Calu3 (cell line): ENCODE results near the gene GOLGA6L6. TPM values are rescaled to one million over a fixed set of nuclear protein-coding genes. Genes with fewer than 3 reads are reported as not detected.
A peak's percentile ranks its signal among the peaks of the same experiment; 100 is the strongest.
"Not testable (repeated sequence)": the region's sequence is repeated elsewhere in the genome, so short reads cannot be mapped to it uniquely, and the experiment has no call there.

Experiments
- BruUV-seq: library from RNA; stranded (reverse); fragments of 400-500 nt; replicated peaks from 2 replicates; lab custom pipeline; 2021; lab: Mats Ljungman, UMichigan
- CTCF ChIA-PET: fragments of 300-600 bp; sonication (Branson Sonifier 250); formaldehyde crosslinking; loops from one replicate; lab custom pipeline; 2022; ENCODE audit warnings: antibody characterized with exemption; lab: Charles Lee
- DNase-seq: peaks from one replicate; pipeline ENCODE4 v3.0.0; 2022
- H3K27ac Mint-ChIP-seq: one replicate; pipeline ENCODE4 v1.8.0; 2022; ENCODE audit warnings: mixed read lengths; ENCODE audit not compliant: unreplicated experiment
- H3K27me3 Mint-ChIP-seq: one replicate; pipeline ENCODE4 v1.8.0; 2022; ENCODE audit warnings: mixed read lengths; ENCODE audit not compliant: unreplicated experiment
- H3K36me3 Mint-ChIP-seq: one replicate; pipeline ENCODE4 v1.8.0; 2022; ENCODE audit warnings: mild to moderate bottlenecking, moderate library complexity, mixed read lengths; ENCODE audit not compliant: insufficient read depth, unreplicated experiment
- H3K4me1 Mint-ChIP-seq: one replicate; pipeline ENCODE4 v1.8.0; 2022; ENCODE audit warnings: mild to moderate bottlenecking, low read depth, mixed read lengths; ENCODE audit not compliant: unreplicated experiment
- H3K4me3 Mint-ChIP-seq: one replicate; pipeline ENCODE4 v1.8.0; 2022; ENCODE audit warnings: mild to moderate bottlenecking, low read depth, moderate library complexity, mixed read lengths; ENCODE audit not compliant: unreplicated experiment
- H3K9me3 Mint-ChIP-seq: one replicate; pipeline ENCODE4 v1.8.0; 2022; ENCODE audit warnings: low read depth, mixed read lengths; ENCODE audit not compliant: unreplicated experiment
- intact Hi-C: fragments of 100-400 bp; cut with micrococcal nuclease; formaldehyde crosslinking; loops from one replicate; pipeline ENCODE4 v1.10.0; 2022; ENCODE audit not compliant: unreplicated experiment
- total RNA-seq: library from RNA; stranded (reverse); gene quantifications from 2 replicates; pipeline ENCODE4 v1.2.3, GENCODE V29; 2022

Gene GOLGA6L6
- total RNA-seq, 1 experiment from 2014 or later = not detected

DNA sequence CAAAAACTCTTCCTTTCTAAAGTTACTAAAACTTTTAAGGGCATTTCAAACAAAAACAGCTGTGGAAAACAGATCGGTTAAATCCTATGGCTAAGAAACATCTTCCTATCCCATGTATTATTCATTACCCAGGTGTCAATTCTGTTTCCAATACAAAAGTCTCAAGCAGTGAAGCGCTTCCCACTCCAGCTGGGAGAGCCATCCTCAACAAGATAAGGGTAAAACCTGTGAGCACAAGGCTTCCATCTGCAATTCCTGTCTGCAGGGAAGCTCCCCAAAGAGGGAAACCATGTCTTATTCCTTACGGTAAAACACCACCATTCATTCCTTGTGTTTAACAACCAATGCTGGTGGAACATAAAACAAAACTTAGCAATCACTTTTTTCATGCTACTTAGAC, 38.8 kb downstream of the GOLGA6L6 start:
- H3K4me3 Mint-ChIP-seq, intact Hi-C loops: not testable (repeated sequence)
- TSS peak; percentile 64 for BruUV-seq

DNA sequence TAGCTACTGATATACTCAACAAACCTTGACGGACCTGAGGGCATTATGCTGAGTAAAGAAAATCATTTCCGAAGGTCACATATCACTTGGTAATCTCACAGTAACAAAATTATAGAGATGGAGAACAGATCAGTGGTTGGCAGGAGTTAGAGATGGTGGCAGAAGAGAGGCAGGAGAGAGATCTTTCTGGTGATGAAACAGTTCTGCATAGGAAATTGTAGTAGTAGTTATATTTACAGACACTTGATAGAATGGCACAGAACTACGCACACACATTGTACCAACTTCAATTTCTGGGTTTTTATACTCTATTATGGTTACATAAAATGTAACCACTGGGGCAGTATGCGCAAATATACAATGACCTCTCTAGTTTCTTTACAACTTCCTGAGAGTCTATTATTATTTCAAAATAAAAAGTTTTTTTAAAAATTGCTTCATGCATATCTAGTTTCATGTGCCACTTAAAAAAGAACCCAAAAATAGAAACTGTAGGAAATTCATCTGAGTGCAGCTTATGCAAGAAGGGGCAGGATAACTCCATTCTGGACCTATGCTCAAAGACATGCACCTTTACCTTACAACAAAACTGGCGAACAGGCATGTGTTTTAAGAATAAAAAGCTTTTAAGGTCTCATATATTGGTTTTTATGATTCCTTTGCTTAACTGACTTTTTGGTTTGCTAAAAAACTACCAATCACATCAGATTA, 39.9 kb downstream of the GOLGA6L6 start:
- BruUV-seq, H3K27ac Mint-ChIP-seq, H3K4me3 Mint-ChIP-seq, intact Hi-C loops, H3K9me3 Mint-ChIP-seq, CTCF ChIA-PET, H3K27me3 Mint-ChIP-seq, DNase-seq, H3K36me3 Mint-ChIP-seq, H3K4me1 Mint-ChIP-seq: not testable (repeated sequence)

More for the DNA sequence above, 38.8 kb downstream of the GOLGA6L6 start:
- DNase-seq, H3K9me3 Mint-ChIP-seq, H3K27me3 Mint-ChIP-seq, H3K27ac Mint-ChIP-seq, H3K36me3 Mint-ChIP-seq, CTCF ChIA-PET, H3K4me1 Mint-ChIP-seq: not testable (repeated sequence)

GRCh38 chr15:20497781-20498180, 43.8 kb downstream of the GOLGA6L6 start:
- H3K27ac Mint-ChIP-seq, DNase-seq, H3K36me3 Mint-ChIP-seq, CTCF ChIA-PET, intact Hi-C loops, H3K9me3 Mint-ChIP-seq, H3K4me3 Mint-ChIP-seq, BruUV-seq, H3K27me3 Mint-ChIP-seq, H3K4me1 Mint-ChIP-seq: not testable (repeated sequence)

DNA sequence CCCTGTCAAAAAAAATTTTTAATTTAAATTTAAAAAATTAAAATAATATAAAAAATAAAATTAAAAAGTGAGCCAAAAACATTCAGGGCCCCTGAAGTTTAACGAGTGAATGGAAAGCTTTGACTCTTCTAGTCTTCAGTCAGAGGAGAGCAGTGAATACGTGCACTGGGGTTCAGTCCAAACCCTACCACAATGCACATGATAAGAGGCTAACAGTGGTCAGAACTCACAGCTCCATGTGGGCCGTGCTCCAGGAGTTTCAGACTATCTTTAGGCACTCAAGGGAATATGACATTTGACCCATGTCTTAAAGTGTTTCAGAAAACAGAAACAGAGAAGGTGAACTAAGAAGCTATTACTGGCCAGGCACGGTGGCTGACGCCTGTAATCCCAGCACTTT, 48.6 kb downstream of the GOLGA6L6 start:
- DNase-seq, H3K4me3 Mint-ChIP-seq, H3K27ac Mint-ChIP-seq, H3K27me3 Mint-ChIP-seq, CTCF ChIA-PET, intact Hi-C loops, H3K36me3 Mint-ChIP-seq, H3K4me1 Mint-ChIP-seq, BruUV-seq, H3K9me3 Mint-ChIP-seq: not testable (repeated sequence)

DNA sequence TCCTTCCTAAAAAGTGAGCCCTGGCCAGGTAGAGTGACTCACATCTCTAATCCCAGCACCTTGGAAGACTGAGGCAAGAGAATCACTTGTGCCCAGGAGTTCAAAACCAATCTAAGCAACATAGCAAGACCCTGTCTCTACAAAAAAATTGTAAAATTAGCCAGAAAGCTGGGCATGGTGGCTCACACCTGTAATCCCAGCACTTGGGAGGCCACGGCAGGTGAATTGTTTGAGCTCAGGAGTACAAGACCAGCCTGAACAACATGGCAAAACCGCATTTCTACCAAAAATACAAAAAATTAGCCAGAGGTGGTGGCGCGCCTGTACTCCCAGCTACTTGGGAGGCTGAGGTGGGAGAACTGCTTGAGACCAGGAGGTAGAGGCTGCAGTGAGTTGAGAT, 49.0 kb downstream of the GOLGA6L6 start:
- DNase-seq, H3K4me3 Mint-ChIP-seq, H3K27me3 Mint-ChIP-seq, BruUV-seq, CTCF ChIA-PET, H3K4me1 Mint-ChIP-seq, H3K27ac Mint-ChIP-seq, intact Hi-C loops, H3K9me3 Mint-ChIP-seq, H3K36me3 Mint-ChIP-seq: not testable (repeated sequence)

DNA sequence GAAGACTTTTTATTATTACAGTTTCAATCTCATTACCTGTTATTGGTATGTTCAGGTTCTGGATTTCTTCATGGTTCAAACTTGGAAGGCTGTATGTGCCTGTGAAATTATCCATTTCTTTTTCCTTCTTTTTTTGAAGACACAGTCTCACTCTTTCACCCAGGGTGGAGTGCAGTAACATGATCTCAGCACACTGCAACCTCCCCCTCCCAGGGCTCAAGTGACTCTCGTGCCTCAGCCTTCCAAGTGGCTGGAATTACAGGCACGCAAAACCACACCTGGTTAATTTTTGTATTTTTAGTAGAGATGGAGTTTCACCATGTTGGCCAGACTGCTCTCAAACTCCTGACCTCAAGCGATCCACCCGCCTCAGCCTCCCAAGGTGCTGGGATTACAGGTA, 52.3 kb downstream of the GOLGA6L6 start:
- H3K27me3 Mint-ChIP-seq, H3K27ac Mint-ChIP-seq, CTCF ChIA-PET, H3K4me1 Mint-ChIP-seq, H3K4me3 Mint-ChIP-seq, BruUV-seq, H3K36me3 Mint-ChIP-seq, H3K9me3 Mint-ChIP-seq, DNase-seq, intact Hi-C loops: not testable (repeated sequence)
